22Rv1 (cell line): ENCODE results near the gene PRAC2.

Experiments
- H3K27ac ChIP-seq: fragments of 450-650 bp; 2 replicates; pipeline ENCODE4 v1.5.1; 2017
- ZFX ChIP-seq: fragments of 450-650 bp; IDR thresholded peaks from 2 replicates; pipeline ENCODE4 v1.6.1; 2017; ENCODE audit warnings: antibody characterized with exemption, borderline replicate concordance
- TF ChIP-seq, protein P1 (sequence below): fragments of 450-650 bp; IDR thresholded peaks from 2 replicates; pipeline ENCODE4 v1.5.1; 2017; ENCODE audit warnings: mild to moderate bottlenecking

Gene PRAC2

DNA sequence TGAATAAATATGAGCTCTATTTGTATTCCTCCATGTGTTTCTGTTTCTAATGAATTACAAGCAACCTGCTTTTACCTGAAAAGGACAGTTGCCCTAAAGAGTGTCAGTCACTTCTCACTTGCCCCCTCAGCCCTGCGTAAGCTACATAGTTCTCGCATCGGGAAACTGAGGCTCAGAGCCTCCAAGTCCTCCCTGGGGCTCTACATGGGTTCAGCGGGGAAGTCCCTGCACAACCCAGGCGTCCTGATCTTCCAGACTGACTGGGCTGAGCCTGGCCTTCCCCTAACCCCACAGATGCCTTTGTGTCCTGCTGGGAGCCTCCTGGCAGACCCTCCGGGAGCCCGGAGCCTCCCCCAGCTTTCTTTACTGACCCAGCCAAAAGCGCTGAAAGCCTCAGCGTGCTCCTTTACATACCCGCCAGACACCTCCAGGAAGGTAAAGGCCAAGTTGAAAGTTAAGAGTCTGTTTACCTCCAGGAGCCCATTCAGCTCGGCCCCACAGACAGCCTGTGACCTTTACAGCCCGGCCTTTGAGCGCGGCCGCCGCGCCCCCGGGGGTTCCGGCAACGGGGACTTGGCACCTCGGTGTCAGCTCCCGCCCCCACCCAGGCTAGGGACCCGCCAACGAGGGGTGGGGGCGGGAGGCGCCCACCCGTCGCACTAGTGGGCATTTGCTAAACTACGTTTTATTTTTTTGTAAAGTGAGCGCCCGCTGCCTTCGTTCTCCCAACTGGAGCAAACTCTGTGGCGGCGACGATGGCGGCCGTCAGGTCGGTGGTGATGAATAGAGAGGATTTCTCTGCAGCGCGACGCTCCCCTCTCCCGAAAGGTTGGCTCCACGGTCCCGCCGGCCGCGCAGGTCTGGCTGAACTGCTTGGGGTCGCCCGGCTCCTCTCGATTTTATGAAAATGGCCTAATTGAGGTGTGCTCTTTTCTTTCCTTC, 10.0 kb downstream of the PRAC2 start:
- H3K27ac ChIP-seq: no peak overlapping the region
- TF ChIP-seq ZFX: no peak

DNA sequence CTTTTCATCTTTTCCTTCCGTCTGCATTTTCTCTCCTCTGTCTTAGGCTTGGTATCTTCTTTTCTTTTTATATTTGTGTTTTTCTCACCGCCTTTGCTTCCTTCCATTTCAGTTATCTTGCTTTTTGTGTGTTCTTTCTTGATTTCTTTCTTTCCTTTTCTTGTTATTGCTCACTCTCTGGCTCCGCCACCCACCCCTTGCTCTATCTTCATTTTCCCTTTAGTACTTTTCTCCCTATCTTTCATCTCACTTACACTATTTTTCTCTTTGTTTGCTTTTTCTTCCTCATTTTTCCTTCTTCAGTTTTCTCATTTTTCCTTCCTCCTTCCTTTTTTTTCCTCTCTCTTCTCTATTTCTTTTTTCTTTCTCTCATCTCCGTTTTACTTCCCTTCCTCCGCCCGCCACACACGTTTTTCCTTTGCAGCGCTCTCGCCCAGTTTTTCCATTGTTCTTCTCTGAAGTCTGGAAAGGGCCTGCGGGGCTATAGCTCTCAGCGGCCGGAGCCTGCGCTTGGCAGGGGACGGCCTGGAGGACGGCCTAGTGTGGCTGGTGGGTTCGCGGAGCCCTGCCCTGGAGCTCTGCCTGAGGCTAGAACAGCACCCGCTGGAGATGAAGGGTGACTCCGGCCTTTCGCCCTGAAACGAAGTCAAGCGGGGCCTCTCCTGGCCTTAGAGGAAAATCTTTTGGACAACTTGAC, 10.8 kb downstream of the PRAC2 start:
- no peak overlapping the region for H3K27ac ChIP-seq
- TF ChIP-seq ZFX: no peak
- TF ChIP-seq, protein P1, sequence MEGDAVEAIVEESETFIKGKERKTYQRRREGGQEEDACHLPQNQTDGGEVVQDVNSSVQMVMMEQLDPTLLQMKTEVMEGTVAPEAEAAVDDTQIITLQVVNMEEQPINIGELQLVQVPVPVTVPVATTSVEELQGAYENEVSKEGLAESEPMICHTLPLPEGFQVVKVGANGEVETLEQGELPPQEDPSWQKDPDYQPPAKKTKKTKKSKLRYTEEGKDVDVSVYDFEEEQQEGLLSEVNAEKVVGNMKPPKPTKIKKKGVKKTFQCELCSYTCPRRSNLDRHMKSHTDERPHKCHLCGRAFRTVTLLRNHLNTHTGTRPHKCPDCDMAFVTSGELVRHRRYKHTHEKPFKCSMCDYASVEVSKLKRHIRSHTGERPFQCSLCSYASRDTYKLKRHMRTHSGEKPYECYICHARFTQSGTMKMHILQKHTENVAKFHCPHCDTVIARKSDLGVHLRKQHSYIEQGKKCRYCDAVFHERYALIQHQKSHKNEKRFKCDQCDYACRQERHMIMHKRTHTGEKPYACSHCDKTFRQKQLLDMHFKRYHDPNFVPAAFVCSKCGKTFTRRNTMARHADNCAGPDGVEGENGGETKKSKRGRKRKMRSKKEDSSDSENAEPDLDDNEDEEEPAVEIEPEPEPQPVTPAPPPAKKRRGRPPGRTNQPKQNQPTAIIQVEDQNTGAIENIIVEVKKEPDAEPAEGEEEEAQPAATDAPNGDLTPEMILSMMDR: no peak

DNA sequence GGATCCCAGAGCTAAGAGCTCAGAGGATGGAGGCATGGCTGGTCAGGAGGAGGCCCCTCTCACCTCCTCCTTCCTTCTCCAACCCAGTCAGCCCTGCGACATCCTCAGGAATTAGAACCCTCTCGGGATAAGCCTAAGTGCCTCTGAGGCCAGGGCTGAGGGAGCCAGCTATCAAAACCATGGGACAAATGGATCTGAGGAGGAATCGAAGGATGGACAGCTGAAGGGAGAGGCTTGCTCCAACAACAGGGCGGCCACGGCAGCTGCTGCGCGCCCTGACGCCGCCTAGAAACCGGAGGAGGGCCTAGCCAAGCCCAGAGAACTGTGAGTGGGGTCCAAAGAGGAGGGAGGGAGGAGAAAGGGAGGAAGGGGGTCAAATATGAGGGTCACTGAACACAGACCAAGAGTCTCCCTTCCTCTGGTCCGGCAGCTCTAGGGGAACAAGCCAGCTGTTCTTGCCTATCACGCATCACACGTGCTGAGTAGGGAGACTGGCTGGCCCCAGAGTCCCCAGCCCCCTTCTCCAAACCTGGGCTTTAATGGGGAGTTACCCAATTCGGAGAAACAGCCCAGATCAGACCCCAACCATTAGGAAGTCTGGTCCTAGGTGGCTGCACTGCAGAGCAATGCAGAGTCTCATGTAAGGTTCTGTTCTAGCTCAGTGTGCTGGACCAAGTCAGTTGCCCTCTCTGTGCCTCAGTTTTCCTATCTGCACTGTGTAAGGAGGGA, 11.5 kb downstream of the PRAC2 start:
- H3K27ac ChIP-seq: no peak overlapping the region
- TF ChIP-seq, protein P1: no peak
- TF ChIP-seq ZFX: no peak

DNA sequence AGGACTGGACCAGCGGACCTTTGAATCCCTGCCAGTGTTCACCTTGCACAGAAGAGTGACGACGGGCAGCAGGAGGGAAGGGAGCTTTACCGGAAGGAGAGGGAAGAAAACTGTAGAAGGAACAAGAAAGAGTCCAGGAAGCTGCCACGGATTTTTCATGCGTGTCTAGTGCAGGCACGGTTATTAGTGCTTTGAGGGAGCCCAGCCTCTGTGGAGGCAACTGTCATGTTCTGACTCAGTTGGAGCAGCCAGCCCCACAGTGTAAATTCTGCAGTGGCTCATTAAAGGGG, 12.0 kb downstream of the PRAC2 start:
- TF ChIP-seq, protein P1: no peak
- no peak for TF ChIP-seq ZFX
- H3K27ac ChIP-seq: no peak overlapping the region

DNA sequence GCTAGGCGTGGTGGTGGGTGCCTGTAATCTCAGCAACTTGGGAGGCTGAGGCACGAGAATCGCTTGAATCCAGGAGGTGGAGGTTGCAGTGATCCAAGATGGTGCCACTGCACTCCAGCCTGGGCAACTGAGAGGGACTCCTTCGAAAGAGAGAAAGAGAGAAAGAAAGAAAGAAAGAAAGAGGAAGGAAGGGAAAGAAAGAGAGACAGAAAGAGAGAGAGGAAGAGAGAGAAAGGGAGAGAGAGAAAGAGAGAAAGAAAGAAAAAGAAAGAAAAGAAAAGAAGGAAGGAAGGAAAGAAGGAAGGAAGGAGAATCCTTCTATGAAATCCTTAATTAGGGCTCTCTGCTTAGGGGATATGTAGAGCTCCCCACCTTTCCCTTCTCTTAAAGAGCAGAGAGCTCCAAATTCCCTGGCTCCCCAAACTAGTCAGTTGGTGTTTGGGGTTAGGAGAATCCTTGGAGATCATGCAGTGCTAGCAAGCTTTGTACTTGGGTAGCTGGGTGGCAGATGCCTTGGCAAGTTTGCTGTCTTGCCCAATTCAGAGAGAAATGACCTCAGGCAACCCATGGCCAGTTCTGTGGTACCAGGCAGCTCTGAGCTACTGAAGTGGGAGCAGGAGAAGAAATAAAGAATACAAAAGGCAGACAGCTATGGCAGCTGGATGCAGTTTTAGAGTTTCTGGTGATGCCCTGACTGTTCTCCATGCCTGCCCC, 14.5 kb downstream of the PRAC2 start:
- TF ChIP-seq ZFX: no peak
- TF ChIP-seq, protein P1: no peak
- no peak overlapping the region for H3K27ac ChIP-seq

DNA sequence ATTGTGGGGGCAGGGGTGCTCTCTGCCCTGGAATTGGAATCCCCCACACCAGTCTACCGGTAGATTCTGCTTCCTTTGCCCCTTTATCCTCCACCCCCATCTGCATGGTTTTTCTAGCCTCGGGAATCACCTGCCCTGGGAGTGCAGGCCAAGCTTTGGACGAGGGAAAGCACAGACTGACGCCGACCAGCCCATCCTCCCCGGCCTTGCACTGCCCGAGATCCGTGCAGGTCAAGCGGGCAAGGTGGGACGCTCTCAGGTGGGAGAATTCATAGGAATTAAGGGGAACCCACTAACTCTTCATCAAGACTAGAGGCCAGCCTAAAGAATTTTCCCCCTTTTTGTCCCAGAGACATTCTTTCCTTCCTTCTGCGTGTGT, 15.4 kb downstream of the PRAC2 start:
- H3K27ac ChIP-seq: no peak overlapping the region
- TF ChIP-seq, protein P1: no peak
- no peak for TF ChIP-seq ZFX
